H1 (cell line): ENCODE data around the gene SMARCA1. TPM values are rescaled to one million over a fixed set of nuclear protein-coding genes. Genes with fewer than 3 reads are reported as not detected.

Experiments
- CBX8 ChIP-seq: fragments of 300-800, 300-1000 bp; sonication (generic); IDR thresholded peaks from 2 replicates; pipeline ENCODE4 v1.7.1; 2016; ENCODE audit warnings: low read depth, low read length, borderline replicate concordance
- JUN ChIP-seq: IDR thresholded peaks from 2 replicates; pipeline ENCODE4 v1.6.1; 2011; ENCODE audit warnings: low read depth, mild to moderate bottlenecking, improper control_type of control experiment, low read length
- POLR2AphosphoS5 ChIP-seq: IDR thresholded peaks from 2 replicates; pipeline ENCODE4 v1.6.1; 2011; ENCODE audit warnings: low read depth, low read length
- RBBP5 ChIP-seq: IDR thresholded peaks from 2 replicates; pipeline ENCODE4 v1.7.1; 2012; ENCODE audit warnings: low read depth, mild to moderate bottlenecking, inconsistent platforms, low read length, moderate library complexity, borderline replicate concordance
- polyA plus RNA-seq, 7 experiments: library from polyadenylated mRNA; depleted of rRNA in 3 of 7; stranded (reverse) in 5 of 7; unstranded in 2 of 7; fragments of >200 nt in 5 of 7; fragments of 200-250 nt in 2 of 7; gene quantifications; 1 replicate in 5 of 7; 2 replicates in 1 of 7; 4 replicates in 1 of 7; pipeline versions ENCODE4 v1.2.1 to v1.2.3, GENCODE V29; 2011 to 2013; ENCODE audit warnings: missing spikeins in 2 of 7, mixed read lengths in 2 of 7
- total RNA-seq: library from RNA; stranded (reverse); fragmentation: NEBNext Ultra II Directional; extraction: Animal tissue kit (Norgen Biotek cat#: 25700); gene quantifications from 2 replicates; pipeline ENCODE4 v1.2.1, GENCODE V29; 2021
- TF ChIP-seq, protein P1 (sequence below): IDR thresholded peaks from 2 replicates; pipeline ENCODE4 v1.6.1; 2012; ENCODE audit warnings: inconsistent platforms

Gene SMARCA1
- total and polyA plus RNA-seq, 2 of the 8 experiments (the other 6 are each of a cell fraction or from before 2014, with no cell fraction given): 13.1 to 54.4 TPM

DNA sequence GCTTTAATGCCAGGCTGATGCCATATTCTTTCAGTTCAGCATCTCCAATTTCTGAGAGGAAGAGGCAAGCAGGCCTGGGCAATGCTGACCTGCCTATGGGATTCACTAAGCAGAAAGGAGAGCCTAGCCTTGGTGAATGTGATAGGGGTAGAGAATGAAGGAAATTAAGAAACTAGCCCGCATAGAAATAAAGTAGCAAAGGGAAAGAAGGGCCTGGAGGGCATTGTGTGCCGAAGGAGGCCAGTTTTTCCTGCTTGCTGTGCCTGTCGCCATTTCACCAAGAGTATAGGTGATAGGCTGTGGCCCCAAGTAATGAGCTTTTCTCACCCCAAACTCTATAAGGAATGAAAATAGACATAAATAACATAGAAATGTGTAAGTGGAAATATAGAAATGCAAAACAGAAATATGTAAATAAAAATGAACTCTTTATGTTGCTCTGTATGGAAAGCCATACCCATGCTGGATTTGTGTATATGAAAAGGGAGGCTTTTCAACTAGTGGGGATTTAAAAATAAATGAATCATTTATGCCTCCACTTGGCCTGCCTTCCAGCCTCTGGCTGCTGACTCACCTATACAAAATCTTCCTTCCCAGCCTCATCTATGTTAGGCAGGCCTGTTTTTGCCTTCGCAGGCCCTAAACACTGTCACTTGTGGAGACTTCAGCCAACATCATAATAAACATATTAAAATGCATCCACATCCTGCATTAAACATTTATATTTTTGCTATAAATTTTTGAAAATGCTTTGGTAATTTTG is 11.7 kb upstream of the SMARCA1 start (continued):
- no peak for TF ChIP-seq RBBP5
- no peak for TF ChIP-seq POLR2AphosphoS5
- no peak for TF ChIP-seq CBX8
- no peak for TF ChIP-seq JUN
- TF ChIP-seq, protein P1, sequence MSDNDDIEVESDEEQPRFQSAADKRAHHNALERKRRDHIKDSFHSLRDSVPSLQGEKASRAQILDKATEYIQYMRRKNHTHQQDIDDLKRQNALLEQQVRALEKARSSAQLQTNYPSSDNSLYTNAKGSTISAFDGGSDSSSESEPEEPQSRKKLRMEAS: no peak
- TF ChIP-seq, all 59 proteins: peak for 0
